ENCODE results near the gene CLSTN1. TPM values are rescaled to one million over a fixed set of nuclear protein-coding genes. Genes with fewer than 3 reads are reported as not detected.

Gene CLSTN1
- total and polyA plus RNA-seq, 2 experiments from 2014 or later: 70.9 to 81.5 TPM

DNA sequence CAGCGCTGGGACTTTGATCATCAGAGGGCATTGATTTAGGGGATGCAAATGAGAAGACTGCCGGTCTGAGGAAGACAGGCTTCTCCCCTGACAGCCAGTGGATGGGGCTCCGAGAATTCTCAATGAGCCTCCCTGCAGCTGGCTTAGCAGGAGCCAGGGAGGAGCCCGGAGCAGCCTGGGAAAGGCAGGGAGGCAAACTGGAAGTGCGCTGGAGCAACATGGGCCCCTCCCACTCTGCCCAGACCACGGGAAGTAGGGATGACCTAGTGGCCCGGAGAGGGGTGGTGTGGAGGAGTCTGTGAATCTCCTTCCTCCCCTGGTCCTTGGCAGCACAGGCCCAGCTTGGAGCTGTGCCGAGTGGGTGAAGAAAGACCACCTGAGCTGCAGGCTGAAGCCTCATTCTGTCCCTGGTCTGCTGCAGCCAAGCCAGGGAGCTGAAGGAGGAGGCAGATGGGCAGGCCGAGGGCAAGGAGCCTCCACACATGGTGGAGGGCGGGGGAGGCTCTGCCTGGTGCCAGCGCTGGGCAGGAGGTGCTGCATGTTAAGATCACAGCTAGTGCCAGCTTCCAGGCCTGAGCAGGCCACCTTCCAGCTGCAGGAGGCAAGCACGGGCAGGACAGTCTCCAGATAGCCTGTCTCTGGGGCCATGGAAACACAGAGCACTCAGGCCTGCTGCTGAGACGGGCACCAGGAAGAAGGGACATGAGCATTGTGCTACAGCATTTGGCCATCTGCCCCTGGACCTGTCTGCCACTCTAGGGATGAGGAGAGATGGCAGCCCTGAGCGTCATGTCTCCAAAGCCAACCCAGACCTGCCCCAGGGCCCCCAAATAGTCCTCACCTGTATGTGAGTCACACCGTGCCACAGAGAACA, 12.2 kb upstream of the CLSTN1 start:
- no peak overlapping the region for H3K4me3 ChIP-seq
- TF ChIP-seq, protein P1, sequence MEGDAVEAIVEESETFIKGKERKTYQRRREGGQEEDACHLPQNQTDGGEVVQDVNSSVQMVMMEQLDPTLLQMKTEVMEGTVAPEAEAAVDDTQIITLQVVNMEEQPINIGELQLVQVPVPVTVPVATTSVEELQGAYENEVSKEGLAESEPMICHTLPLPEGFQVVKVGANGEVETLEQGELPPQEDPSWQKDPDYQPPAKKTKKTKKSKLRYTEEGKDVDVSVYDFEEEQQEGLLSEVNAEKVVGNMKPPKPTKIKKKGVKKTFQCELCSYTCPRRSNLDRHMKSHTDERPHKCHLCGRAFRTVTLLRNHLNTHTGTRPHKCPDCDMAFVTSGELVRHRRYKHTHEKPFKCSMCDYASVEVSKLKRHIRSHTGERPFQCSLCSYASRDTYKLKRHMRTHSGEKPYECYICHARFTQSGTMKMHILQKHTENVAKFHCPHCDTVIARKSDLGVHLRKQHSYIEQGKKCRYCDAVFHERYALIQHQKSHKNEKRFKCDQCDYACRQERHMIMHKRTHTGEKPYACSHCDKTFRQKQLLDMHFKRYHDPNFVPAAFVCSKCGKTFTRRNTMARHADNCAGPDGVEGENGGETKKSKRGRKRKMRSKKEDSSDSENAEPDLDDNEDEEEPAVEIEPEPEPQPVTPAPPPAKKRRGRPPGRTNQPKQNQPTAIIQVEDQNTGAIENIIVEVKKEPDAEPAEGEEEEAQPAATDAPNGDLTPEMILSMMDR (IDR thresholded peaks at IDR 0.05; ENCODE audit: low read depth, low read length): no peak
- no peak overlapping the region for H3K27ac ChIP-seq

DNA sequence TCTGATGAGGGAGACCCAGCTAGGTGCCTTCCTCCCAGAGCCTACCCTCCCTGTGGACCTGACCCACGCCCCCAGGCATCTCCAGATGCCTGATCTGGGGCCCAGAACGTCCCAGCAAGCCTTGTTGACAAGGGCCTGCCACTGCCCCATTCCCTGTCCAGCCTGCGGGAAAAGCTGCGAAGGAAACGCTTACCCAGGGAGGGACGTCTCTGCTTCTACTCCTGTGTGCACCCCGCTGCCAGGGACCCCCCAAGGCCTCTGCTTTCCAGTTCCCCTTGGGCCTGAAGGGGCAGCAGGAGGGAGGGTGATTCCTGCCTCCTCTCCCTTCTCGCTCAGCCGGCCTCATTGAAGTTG, 11.6 kb upstream of the CLSTN1 start:
- Histone ChIP-seq H3K4me1 (ENCODE audit: low read depth) (no peaks in the 10 kb centered on the region), H3K36me3 (no peaks in the 10 kb centered on the region), H3K9me3 (ENCODE audit: low read depth) (no peaks in the 10 kb centered on the region), H3K27ac (no peak overlapping the region), H3K4me3 (no peak overlapping the region), H3K27me3 (no peaks in the 10 kb centered on the region)
- DNase-seq (ENCODE audit: low read depth in 1 of 2, low spot score in 1 of 2): no peak
- TF ChIP-seq, protein P1 (IDR thresholded peaks at IDR 0.05; ENCODE audit: low read depth, low read length): no peak

More for the DNA sequence above, 12.2 kb upstream of the CLSTN1 start:
- Histone ChIP-seq H3K27me3 (no peaks in the 10 kb centered on the region), H3K4me1 (ENCODE audit: low read depth) (no peaks in the 10 kb centered on the region), H3K9me3 (ENCODE audit: low read depth) (no peaks in the 10 kb centered on the region), H3K36me3 (no peaks in the 10 kb centered on the region)
- peak; percentile 46 to 58 for DNase-seq (ENCODE audit: low read depth in 1 of 2, low spot score in 1 of 2)

DNA sequence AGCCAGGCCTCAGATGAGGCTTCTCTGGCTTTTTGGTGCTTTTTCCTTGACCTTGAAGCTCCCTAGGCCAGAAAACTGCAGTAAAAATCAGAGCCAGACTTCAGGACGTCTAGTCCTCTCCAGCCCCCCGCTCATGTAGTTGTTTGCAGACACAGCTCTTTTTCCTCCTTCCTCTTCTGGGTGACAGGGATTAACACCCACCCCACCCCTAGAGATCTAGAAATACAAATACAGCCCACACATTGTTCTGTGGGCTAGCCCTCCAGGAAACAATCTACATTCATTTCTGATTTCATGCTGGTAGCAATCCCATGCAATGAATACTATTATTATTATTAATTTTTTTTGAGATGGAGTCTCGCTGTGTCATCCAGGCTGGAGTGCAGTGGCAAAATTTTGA, 9.9 kb upstream of the CLSTN1 start:
- Histone ChIP-seq H3K9me3 (ENCODE audit: low read depth) (no peaks in the 10 kb centered on the region), H3K27me3 (no peaks in the 10 kb centered on the region), H3K4me1 (ENCODE audit: low read depth) (no peaks in the 10 kb centered on the region), H3K4me3 (no peak overlapping the region), H3K36me3 (no peaks in the 10 kb centered on the region), H3K27ac (no peak overlapping the region)
- no peak for DNase-seq (ENCODE audit: low read depth in 1 of 2, low spot score in 1 of 2)
- TF ChIP-seq, protein P1 (IDR thresholded peaks at IDR 0.05; ENCODE audit: low read depth, low read length): no peak

DNA sequence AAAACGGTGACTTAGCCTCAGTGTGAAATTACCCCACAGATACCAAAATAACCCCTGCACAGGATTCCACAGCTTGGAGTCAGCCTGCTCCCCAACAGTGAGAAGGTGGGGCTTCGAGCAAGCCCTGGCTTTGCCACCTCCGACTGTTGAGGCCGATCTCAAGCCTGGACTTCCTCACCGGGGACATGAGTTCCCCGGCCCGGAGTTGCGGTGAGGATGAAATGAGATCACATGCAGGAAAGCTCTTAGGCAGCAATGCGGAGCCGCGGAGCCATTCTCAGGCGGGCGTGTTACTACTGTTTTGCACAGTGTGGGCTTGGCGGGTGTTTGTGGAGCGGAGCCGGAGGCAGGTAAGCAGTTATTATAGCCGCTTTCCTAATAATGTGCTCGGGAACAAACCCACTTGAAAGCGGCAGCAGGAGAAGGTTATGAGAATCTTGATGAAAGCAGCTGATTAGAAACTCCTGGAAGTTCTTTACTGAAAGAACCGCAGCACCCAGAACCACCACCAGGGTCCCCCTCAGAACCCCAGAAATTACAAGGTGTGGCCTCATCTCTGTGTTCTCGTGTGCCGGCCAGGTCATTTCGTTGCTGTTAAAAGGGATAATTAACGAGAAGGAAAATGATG, 3.9 kb upstream of the CLSTN1 start:
- Histone ChIP-seq H3K36me3 (no peaks in the 10 kb centered on the region), H3K27ac (no peak overlapping the region)

DNA sequence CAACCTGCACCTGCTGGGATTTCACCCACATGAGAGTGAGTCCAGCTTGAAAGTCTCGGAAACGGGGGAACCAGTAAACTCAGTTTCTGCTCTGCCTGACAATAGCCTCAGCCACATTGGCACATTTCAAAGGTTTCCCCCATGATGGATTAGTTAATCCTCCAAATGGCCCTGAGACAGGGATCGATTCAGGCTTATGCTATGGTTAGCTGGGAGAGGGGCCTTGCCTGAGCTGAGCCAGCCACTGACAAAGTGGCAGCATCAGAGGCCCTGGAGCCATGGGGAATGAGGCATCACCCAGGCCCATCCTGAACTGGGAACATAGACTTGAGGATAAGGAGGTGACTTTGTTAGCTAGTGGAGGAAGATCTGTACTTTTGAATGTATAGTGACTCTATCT, 2.9 kb upstream of the CLSTN1 start:
- no peaks in the 10 kb centered on the region for H3K36me3 ChIP-seq
- no peak overlapping the region for H3K27ac ChIP-seq
- peaks cover 10% of the 10 kb centered on the region for H3K4me1 ChIP-seq (ENCODE audit: low read depth)
- H3K9me3 ChIP-seq (ENCODE audit: low read depth): no peaks in the 10 kb centered on the region
- DNase-seq (ENCODE audit: low read depth in 1 of 2, low spot score in 1 of 2): no peak
- no peak overlapping the region for H3K4me3 ChIP-seq
- TF ChIP-seq, protein P1 (IDR thresholded peaks at IDR 0.05; ENCODE audit: low read depth, low read length): no peak
- no peaks in the 10 kb centered on the region for H3K27me3 ChIP-seq

More for the DNA sequence above, 3.9 kb upstream of the CLSTN1 start:
- DNase-seq (ENCODE audit: low read depth in 1 of 2, low spot score in 1 of 2): no peak
- H3K27me3 ChIP-seq: no peaks in the 10 kb centered on the region
- TF ChIP-seq, protein P1 (IDR thresholded peaks at IDR 0.05; ENCODE audit: low read depth, low read length): peak; percentile 26
- no peaks in the 10 kb centered on the region for H3K9me3 ChIP-seq (ENCODE audit: low read depth)
- H3K4me1 ChIP-seq (ENCODE audit: low read depth): no peaks in the 10 kb centered on the region
- H3K4me3 ChIP-seq: no peak overlapping the region

Measured in cardiac muscle cell (in vitro differentiated cells and primary cell).